Stimulated activated CD4-positive, alpha-beta T cell treated with anti-CD3 and anti-CD28 coated beads, TNF-alpha, amount 100 ng/mL, for 1 hour (primary cell): ENCODE data around the gene WSCD2.

ENCODE experiments used
- DNase-seq, 3 donors: peaks; one replicate each; pipeline ENCODE4 v3.0.0-alpha.2; 2020; ENCODE audit warnings: low read depth in 3 of 3, low spot score in 1 of 3

Gene WSCD2

GRCh38 chr12:108107293-108107692, 21.8 kb upstream of the WSCD2 start:
- no peak for DNase-seq

- no peak for DNase-seq
Observed at GRCh38 chr12:108109504-108109903, 19.6 kb upstream of the WSCD2 start.

GRCh38 chr12:108109954-108110353, 19.1 kb upstream of the WSCD2 start:
- no peak for DNase-seq

GRCh38 chr12:108110844-108111243, 18.2 kb upstream of the WSCD2 start:
- no peak for DNase-seq

GRCh38 chr12:108112832-108113556, 16.1 kb upstream of the WSCD2 start:
- no peak for DNase-seq

GRCh38 chr12:108115123-108116121, 13.7 kb upstream of the WSCD2 start:
- DNase-seq: no peak

GRCh38 chr12:108116254-108116653, 12.8 kb upstream of the WSCD2 start:
- no peak for DNase-seq

GRCh38 chr12:108116699-108117098, 12.4 kb upstream of the WSCD2 start:
- no peak for DNase-seq

- DNase-seq: no peak
Observed at GRCh38 chr12:108117163-108117849, 11.8 kb upstream of the WSCD2 start.

GRCh38 chr12:108117902-108118301, 11.2 kb upstream of the WSCD2 start:
- DNase-seq: no peak

- no peak for DNase-seq
Observed at GRCh38 chr12:108119126-108119973, 9.7 kb upstream of the WSCD2 start.

- DNase-seq: no peak
Observed at GRCh38 chr12:108119974-108120862, 8.9 kb upstream of the WSCD2 start.

- DNase-seq: no peak
Observed at GRCh38 chr12:108120863-108121165, 8.3 kb upstream of the WSCD2 start.

GRCh38 chr12:108121320-108121719, 7.8 kb upstream of the WSCD2 start:
- no peak for DNase-seq

GRCh38 chr12:108121728-108122471, 7.2 kb upstream of the WSCD2 start:
- no peak for DNase-seq

GRCh38 chr12:108122644-108123043, 6.4 kb upstream of the WSCD2 start:
- DNase-seq: no peak

- DNase-seq: no peak
Observed at GRCh38 chr12:108123402-108123801, 5.7 kb upstream of the WSCD2 start.

GRCh38 chr12:108125073-108125472, 4.0 kb upstream of the WSCD2 start:
- DNase-seq: no peak

- DNase-seq: no peak
Observed at GRCh38 chr12:108126212-108126611, 2.9 kb upstream of the WSCD2 start.
